Measurements from ENCODE around the gene RCC2. TPM values are rescaled to one million over a fixed set of nuclear protein-coding genes. Genes with fewer than 3 reads are reported as not detected.
A peak's percentile ranks its signal among the peaks of the same experiment; 100 is the strongest.

Gene RCC2
- total and polyA plus RNA-seq, 4 experiments from 2014 or later = 6.7 to 41.2 (median 28.4) TPM

DNA sequence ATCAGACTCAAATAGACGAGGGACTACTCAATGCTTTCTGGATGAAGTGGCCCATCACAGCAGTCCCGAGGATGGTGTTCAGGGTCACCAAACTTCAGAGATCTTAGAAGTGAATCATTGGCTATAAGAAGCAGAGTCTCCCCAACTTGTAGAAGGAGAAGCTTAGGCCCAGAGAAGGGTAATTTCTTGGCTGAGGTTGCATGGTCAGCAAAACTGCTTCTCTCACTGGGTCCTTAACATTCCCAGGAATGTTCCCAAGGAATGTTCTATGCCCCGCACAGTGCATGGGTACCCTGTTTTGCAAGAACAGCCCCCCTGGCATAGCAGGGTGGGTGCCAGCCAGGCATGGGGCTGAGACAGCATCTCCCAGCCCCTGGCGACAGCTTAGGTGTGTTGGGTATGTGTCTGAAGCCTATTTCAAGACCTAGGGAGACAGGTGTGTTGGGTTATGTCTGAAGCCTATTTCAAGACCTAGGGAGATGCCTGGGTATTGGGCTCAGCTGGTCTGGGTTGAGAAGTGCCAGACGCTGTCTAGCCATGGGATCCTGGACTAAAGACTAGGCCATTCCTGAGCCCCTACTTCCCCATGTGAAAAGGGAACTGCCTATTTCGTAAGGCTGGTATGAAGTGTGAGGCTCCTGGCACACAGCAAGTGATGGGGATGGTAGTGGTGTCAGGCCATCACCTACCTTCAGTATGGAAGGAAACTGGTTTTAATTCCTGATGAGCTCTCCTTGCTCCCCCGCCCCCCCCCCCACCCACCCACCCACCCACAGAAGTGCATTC is 41.4 kb downstream of the RCC2 start:
- H3K27me3 Mint-ChIP-seq = no peaks in the 10 kb centered on the region
- intact Hi-C loops (cut with micrococcal nuclease) = no loop called here
- H3K4me3 Mint-ChIP-seq = no peak overlapping the region
- no peak overlapping the region for H3K27ac ChIP-seq (ENCODE audit: low read depth, low read length)
- peaks cover 0 to 2% (median under 1%) of the 10 kb centered on the region in 4 donors for H3K4me1 Mint-ChIP-seq
- no peak for DNase-seq
- H3K27ac Mint-ChIP-seq = no peak overlapping the region
- H3K4me3 ChIP-seq (ENCODE audit: low read length in 2 of 2) = no peak overlapping the region
- no peaks in the 10 kb centered on the region for H3K27me3 ChIP-seq (ENCODE audit: insufficient read depth, low read length)
- H3K9me3 Mint-ChIP-seq = no peaks in the 10 kb centered on the region
- H3K4me1 ChIP-seq (ENCODE audit: insufficient read depth, low read length) = no peaks in the 10 kb centered on the region
- H3K36me3 Mint-ChIP-seq = no peaks in the 10 kb centered on the region
- H3K9me3 ChIP-seq (ENCODE audit: control insufficient read depth in 1 of 2, low read length in 2 of 2) = no peaks in the 10 kb centered on the region
- CTCF ChIA-PET (ENCODE audit: partially characterized antibody) = interaction anchor here (1.2 kb wide), 1 partner anchor 9 kb away, joined by 3 read pairs; no protein-coding TSS in a partner anchor
- H3K36me3 ChIP-seq (ENCODE audit: insufficient read depth, low read length) = no peaks in the 10 kb centered on the region
- POLR2A ChIA-PET (ENCODE audit: partially characterized antibody) = no interaction called here

DNA sequence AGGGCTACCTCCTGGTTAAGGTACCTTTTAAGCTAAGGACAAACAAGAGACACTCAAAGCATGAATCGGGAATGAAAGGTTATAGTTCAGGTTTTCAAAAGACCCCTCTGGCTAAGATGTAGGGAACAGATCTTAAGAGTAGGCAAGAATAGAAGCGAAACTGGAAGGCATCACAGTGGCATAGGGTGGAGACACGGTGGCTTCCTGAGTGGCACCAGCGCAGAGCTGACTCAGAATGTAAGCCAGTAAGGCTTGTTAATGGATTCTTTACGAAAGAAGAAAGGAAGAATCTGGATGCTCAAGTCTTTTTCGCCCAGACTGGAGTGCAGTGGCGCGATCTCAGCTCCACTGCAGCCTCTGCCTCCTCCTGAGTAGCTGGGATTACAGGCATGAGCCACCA is 46.2 kb downstream of the RCC2 start:
- H3K27me3 ChIP-seq (ENCODE audit: insufficient read depth, low read length) = no peaks in the 10 kb centered on the region
- ChIA-PET CTCF (ENCODE audit: partially characterized antibody) (no interaction called here), POLR2A (ENCODE audit: partially characterized antibody) (no interaction called here)
- DNase-seq = no peak
- Mint-ChIP-seq H3K4me3 (no peak overlapping the region), H3K27me3 (peaks cover 1 to 3% of the 10 kb centered on the region in 2 donors), H3K36me3 (no peaks in the 10 kb centered on the region), H3K4me1 (peaks cover 0 to 5% (median 1%) of the 10 kb centered on the region in 4 donors), H3K9me3 (no peaks in the 10 kb centered on the region), H3K27ac (peak overlapping the region in 1 of 7 donors; percentile 29)
- no peaks in the 10 kb centered on the region for H3K9me3 ChIP-seq (ENCODE audit: control insufficient read depth in 1 of 2, low read length in 2 of 2)
- H3K27ac ChIP-seq (ENCODE audit: low read depth, low read length) = no peak overlapping the region
- no peak overlapping the region for H3K4me3 ChIP-seq (ENCODE audit: low read length in 2 of 2)
- intact Hi-C loops (cut with micrococcal nuclease) = no loop called here
- no peaks in the 10 kb centered on the region for H3K36me3 ChIP-seq (ENCODE audit: insufficient read depth, low read length)
- H3K4me1 ChIP-seq (ENCODE audit: insufficient read depth, low read length) = no peaks in the 10 kb centered on the region

DNA sequence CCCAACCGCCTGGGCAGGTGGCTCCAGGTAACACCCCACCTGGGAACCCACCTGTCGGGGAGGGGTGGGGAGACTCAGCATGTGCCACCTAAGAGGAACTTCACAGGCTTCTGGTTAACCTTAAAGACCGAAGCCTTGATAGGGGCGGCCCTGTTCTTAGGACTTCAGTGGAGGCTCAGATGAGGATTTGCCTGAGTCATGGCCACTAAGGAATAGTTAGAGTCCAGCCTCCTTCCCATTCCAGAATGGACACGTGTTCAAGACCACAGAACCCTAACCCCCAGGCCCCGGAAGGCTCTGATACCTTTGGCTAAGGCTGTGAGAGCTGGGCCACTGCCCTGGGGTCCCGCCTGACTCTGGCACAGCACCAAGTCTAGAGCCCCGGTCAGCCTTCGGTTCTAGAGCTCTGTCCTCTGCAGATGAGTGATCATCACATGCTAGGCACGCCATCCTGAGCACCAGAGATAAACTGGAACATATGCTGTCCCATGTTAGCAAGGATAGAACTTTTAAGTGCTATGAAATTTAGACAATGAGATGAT is 47.2 kb downstream of the RCC2 start:
- Mint-ChIP-seq H3K27me3 (peaks cover 1 to 3% of the 10 kb centered on the region in 2 donors), H3K9me3 (no peaks in the 10 kb centered on the region), H3K4me1 (peaks cover 0 to 5% (median 1%) of the 10 kb centered on the region in 4 donors), H3K4me3 (no peak overlapping the region), H3K27ac (no peak overlapping the region), H3K36me3 (no peaks in the 10 kb centered on the region)
- ChIA-PET CTCF (ENCODE audit: partially characterized antibody) (interaction anchor here (0.7 kb wide), 1 partner anchor 13 kb away, joined by 3 read pairs; no protein-coding TSS in a partner anchor), POLR2A (ENCODE audit: partially characterized antibody) (no interaction called here)
- H3K4me1 ChIP-seq (ENCODE audit: insufficient read depth, low read length) = no peaks in the 10 kb centered on the region
- H3K36me3 ChIP-seq (ENCODE audit: insufficient read depth, low read length) = no peaks in the 10 kb centered on the region
- DNase-seq = no peak
- H3K27me3 ChIP-seq (ENCODE audit: insufficient read depth, low read length) = no peaks in the 10 kb centered on the region
- no peak overlapping the region for H3K27ac ChIP-seq (ENCODE audit: low read depth, low read length)
- no peak overlapping the region for H3K4me3 ChIP-seq (ENCODE audit: low read length in 2 of 2)
- H3K9me3 ChIP-seq (ENCODE audit: control insufficient read depth in 1 of 2, low read length in 2 of 2) = no peaks in the 10 kb centered on the region
- intact Hi-C loops (cut with micrococcal nuclease) = no loop called here

DNA sequence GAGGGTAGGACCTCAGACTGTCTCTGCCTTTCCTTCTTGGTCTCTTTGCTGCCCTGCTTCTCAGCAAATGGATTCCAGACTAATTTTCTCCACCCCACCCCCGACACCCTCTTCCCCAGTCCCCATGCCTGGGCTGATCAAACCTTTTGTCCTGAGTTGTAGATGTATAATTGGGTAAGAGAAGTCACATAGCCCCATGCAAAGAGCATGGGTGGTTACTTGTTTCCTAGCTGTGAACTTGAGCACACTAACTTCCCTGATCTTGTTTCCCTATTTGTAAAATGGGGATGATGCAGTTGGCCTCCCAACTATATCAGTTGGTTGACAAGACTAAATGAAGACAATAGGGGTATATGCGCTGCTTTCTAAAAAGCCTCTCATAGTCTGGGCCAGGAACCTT is 58.3 kb downstream of the RCC2 start:
- Mint-ChIP-seq H3K27me3 (peaks cover 4 to 6% of the 10 kb centered on the region in 2 donors), H3K4me3 (no peak overlapping the region), H3K4me1 (peaks cover 0 to 1% (median 0%) of the 10 kb centered on the region in 4 donors), H3K36me3 (no peaks in the 10 kb centered on the region), H3K27ac (no peak overlapping the region), H3K9me3 (peaks cover 0 to under 1% (median 0%) of the 10 kb centered on the region in 8 donors)
- Histone ChIP-seq H3K4me3 (ENCODE audit: low read length in 2 of 2) (no peak overlapping the region), H3K4me1 (ENCODE audit: insufficient read depth, low read length) (no peaks in the 10 kb centered on the region), H3K27me3 (ENCODE audit: insufficient read depth, low read length) (no peaks in the 10 kb centered on the region), H3K27ac (ENCODE audit: low read depth, low read length) (no peak overlapping the region), H3K36me3 (ENCODE audit: insufficient read depth, low read length) (no peaks in the 10 kb centered on the region), H3K9me3 (ENCODE audit: control insufficient read depth in 1 of 2, low read length in 2 of 2) (no peaks in the 10 kb centered on the region)
- intact Hi-C loops (cut with micrococcal nuclease) = no loop called here
- ChIA-PET POLR2A (ENCODE audit: partially characterized antibody) (no interaction called here), CTCF (ENCODE audit: partially characterized antibody) (no interaction called here)
- DNase-seq = no peak

DNA sequence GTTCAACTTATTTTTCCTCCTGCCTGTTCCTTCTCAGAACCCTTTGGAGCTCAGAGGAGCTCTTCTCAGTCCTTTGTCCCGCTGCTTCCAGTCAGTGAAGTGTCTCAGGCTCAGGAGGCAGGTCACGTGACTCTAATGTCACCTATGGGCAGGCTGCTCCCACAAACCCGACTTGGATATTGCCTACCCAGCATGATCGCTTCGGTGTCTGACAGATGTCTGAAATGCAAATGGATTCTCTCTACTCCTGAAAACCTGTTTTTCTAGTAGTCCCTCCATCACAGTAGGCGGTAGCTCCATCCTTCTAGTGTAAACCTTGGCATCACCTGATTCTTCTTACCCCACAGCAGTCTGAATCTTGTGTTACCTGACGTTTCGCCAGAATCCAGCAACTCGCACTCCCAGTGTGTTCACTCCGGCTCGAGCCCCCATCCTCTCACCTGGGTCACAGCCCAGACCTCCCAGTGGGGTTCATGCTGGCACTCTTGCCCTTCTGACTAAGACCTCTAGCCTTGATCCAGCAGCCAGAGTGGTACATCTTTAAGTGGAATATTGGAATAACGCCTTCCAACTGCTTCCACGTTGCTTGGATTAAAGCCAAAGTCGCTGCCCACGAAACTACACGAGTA is 62.0 kb downstream of the RCC2 start:
- no peak overlapping the region for H3K4me3 ChIP-seq (ENCODE audit: low read length in 2 of 2)
- no peaks in the 10 kb centered on the region for H3K27me3 ChIP-seq (ENCODE audit: insufficient read depth, low read length)
- CTCF ChIA-PET (ENCODE audit: partially characterized antibody) = no interaction called here
- no peaks in the 10 kb centered on the region for H3K4me1 ChIP-seq (ENCODE audit: insufficient read depth, low read length)
- POLR2A ChIA-PET (ENCODE audit: partially characterized antibody) = no interaction called here
- Mint-ChIP-seq H3K9me3 (peaks cover 0 to 2% (median 0%) of the 10 kb centered on the region in 8 donors), H3K36me3 (no peaks in the 10 kb centered on the region), H3K4me3 (no peak overlapping the region), H3K4me1 (no peaks in the 10 kb centered on the region), H3K27ac (no peak overlapping the region), H3K27me3 (peaks cover 6 to 8% of the 10 kb centered on the region in 2 donors)
- intact Hi-C loops (cut with micrococcal nuclease) = no loop called here
- no peaks in the 10 kb centered on the region for H3K36me3 ChIP-seq (ENCODE audit: insufficient read depth, low read length)
- H3K27ac ChIP-seq (ENCODE audit: low read depth, low read length) = no peak overlapping the region
- H3K9me3 ChIP-seq (ENCODE audit: control insufficient read depth in 1 of 2, low read length in 2 of 2) = no peaks in the 10 kb centered on the region
- DNase-seq = no peak

DNA sequence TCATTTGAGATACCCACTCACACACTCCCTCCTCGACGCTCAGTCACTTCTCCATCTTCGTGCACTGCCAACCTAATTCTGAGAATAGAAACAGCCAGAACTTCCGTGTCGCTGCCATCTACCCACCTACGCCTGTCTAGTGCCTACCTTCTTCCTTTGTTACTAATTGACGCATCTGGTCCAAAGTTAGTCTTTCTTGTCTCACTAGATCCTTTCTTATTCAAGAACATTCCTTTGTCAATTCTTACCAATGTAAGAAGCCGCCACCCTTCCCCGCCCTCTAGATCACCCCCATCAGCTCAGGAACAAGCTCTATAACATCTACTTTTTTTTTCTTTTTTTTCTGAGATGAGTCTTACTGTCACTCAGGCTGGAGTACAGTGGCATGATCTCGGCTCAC is 63.8 kb downstream of the RCC2 start:
- Mint-ChIP-seq H3K36me3 (no peaks in the 10 kb centered on the region), H3K9me3 (peaks cover 0 to 2% (median 0%) of the 10 kb centered on the region in 8 donors), H3K4me3 (no peak overlapping the region), H3K27me3 (peaks cover 6 to 8% of the 10 kb centered on the region in 2 donors), H3K4me1 (no peaks in the 10 kb centered on the region), H3K27ac (no peak overlapping the region)
- ChIA-PET CTCF (ENCODE audit: partially characterized antibody) (no interaction called here), POLR2A (ENCODE audit: partially characterized antibody) (no interaction called here)
- intact Hi-C loops (cut with micrococcal nuclease) = no loop called here
- H3K9me3 ChIP-seq (ENCODE audit: control insufficient read depth in 1 of 2, low read length in 2 of 2) = no peaks in the 10 kb centered on the region
- no peaks in the 10 kb centered on the region for H3K36me3 ChIP-seq (ENCODE audit: insufficient read depth, low read length)
- H3K4me1 ChIP-seq (ENCODE audit: insufficient read depth, low read length) = no peaks in the 10 kb centered on the region
- no peak overlapping the region for H3K4me3 ChIP-seq (ENCODE audit: low read length in 2 of 2)
- H3K27ac ChIP-seq (ENCODE audit: low read depth, low read length) = no peak overlapping the region
- peaks cover under 1% of the 10 kb centered on the region for H3K27me3 ChIP-seq (ENCODE audit: insufficient read depth, low read length)
- no peak for DNase-seq

DNA sequence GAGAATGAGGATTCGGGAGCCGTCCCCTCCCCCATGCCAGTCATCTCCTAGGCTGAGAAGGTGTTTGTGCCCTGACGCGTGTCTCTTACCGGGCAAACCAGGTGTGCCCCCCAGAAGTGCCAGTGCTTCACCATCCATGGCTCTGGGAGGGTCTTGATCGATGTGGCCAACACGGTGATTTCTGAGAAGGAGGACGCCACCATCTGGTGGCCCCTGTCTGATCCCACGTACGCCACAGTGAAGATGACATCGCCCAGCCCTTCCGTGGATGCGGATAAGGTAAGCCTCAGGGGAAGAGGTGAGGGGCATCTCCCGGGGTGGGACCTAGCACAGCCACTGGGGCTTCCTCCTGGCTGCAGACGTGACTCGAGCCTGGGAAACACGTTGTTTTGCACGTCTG is 66.5 kb downstream of the RCC2 start:
- Histone ChIP-seq H3K27me3 (ENCODE audit: insufficient read depth, low read length) (peaks cover 6% of the 10 kb centered on the region), H3K9me3 (ENCODE audit: control insufficient read depth in 1 of 2, low read length in 2 of 2) (no peaks in the 10 kb centered on the region), H3K4me3 (ENCODE audit: low read length in 2 of 2) (no peak overlapping the region), H3K36me3 (ENCODE audit: insufficient read depth, low read length) (no peaks in the 10 kb centered on the region), H3K4me1 (ENCODE audit: insufficient read depth, low read length) (no peaks in the 10 kb centered on the region), H3K27ac (ENCODE audit: low read depth, low read length) (no peak overlapping the region)
- POLR2A ChIA-PET (ENCODE audit: partially characterized antibody) = no interaction called here
- no peak overlapping the region for H3K27ac Mint-ChIP-seq
- H3K4me1 Mint-ChIP-seq = no peaks in the 10 kb centered on the region
- DNase-seq = no peak
- no peaks in the 10 kb centered on the region for H3K36me3 Mint-ChIP-seq
- CTCF ChIA-PET (ENCODE audit: partially characterized antibody) = no interaction called here
- H3K27me3 Mint-ChIP-seq = peaks cover 2 to 10% of the 10 kb centered on the region in 2 donors
- H3K9me3 Mint-ChIP-seq = peaks cover 0 to 2% (median 0%) of the 10 kb centered on the region in 8 donors
- no peak overlapping the region for H3K4me3 Mint-ChIP-seq
- intact Hi-C loops (cut with micrococcal nuclease) = no loop called here

All from CD4-positive, alpha-beta memory T cell (primary cell).